Stimulated activated CD8-positive, alpha-beta memory T cell treated with anti-CD3 and anti-CD28 coated beads, Interleukin-12 subunit alpha, Interleukin-12 subunit beta, amount 100 ng/mL, for 24 hours (primary cell): ENCODE measurements around the gene AP2A1.

ENCODE experiments used
- DNase-seq: peaks from one replicate; pipeline ENCODE4 v3.0.0-alpha.2; 2020; ENCODE audit errors: extremely low read depth

AP2A1 gene

GRCh38 chr19:49766007-49766929 is 533 bp upstream of the AP2A1 start:
- peak; percentile 96 for DNase-seq

GRCh38 chr19:49767381-49767780 is 580 bp downstream of the AP2A1 start:
- DNase-seq: no peak

GRCh38 chr19:49767967-49768581 is 1.3 kb downstream of the AP2A1 start:
- no peak for DNase-seq

GRCh38 chr19:49770529-49770928 is 3.7 kb downstream of the AP2A1 start:
- no peak for DNase-seq

- DNase-seq: no peak
Observed at GRCh38 chr19:49771674-49772139, 4.9 kb downstream of the AP2A1 start.

- no peak for DNase-seq
Observed at GRCh38 chr19:49772850-49773432, 6.1 kb downstream of the AP2A1 start.

GRCh38 chr19:49773663-49774350 is 7.0 kb downstream of the AP2A1 start:
- DNase-seq: no peak

- no peak for DNase-seq
Observed at GRCh38 chr19:49774969-49775368, 8.2 kb downstream of the AP2A1 start.

GRCh38 chr19:49775742-49776370 is 9.1 kb downstream of the AP2A1 start:
- no peak for DNase-seq

GRCh38 chr19:49776371-49776764 is 9.6 kb downstream of the AP2A1 start:
- DNase-seq: no peak

- no peak for DNase-seq
Observed at GRCh38 chr19:49779731-49780555, 13.1 kb downstream of the AP2A1 start.

GRCh38 chr19:49780861-49781260 is 14.1 kb downstream of the AP2A1 start:
- DNase-seq: no peak

GRCh38 chr19:49781394-49781793 is 14.6 kb downstream of the AP2A1 start:
- DNase-seq: no peak

- DNase-seq: no peak
Observed at GRCh38 chr19:49782515-49782914, 15.7 kb downstream of the AP2A1 start.

GRCh38 chr19:49786376-49786820 is 19.6 kb downstream of the AP2A1 start:
- no peak for DNase-seq

- DNase-seq: no peak
Observed at GRCh38 chr19:49787746-49788145, 20.9 kb downstream of the AP2A1 start.

GRCh38 chr19:49788857-49789256 is 22.1 kb downstream of the AP2A1 start:
- DNase-seq: no peak

- no peak for DNase-seq
Observed at GRCh38 chr19:49790866-49791265, 24.1 kb downstream of the AP2A1 start.

GRCh38 chr19:49791776-49792445 is 25.1 kb downstream of the AP2A1 start:
- no peak for DNase-seq
